NCI-H226 (cell line): ENCODE measurements around the gene ATAD5.
"Not testable (repeated sequence)": the region's sequence is repeated elsewhere in the genome, so short reads cannot be mapped to it uniquely, and the experiment has no call there.

Source experiments
- DNase-seq: peaks from one replicate; pipeline ENCODE4 v3.0.0-alpha.2; 2015

ATAD5 gene

DNA sequence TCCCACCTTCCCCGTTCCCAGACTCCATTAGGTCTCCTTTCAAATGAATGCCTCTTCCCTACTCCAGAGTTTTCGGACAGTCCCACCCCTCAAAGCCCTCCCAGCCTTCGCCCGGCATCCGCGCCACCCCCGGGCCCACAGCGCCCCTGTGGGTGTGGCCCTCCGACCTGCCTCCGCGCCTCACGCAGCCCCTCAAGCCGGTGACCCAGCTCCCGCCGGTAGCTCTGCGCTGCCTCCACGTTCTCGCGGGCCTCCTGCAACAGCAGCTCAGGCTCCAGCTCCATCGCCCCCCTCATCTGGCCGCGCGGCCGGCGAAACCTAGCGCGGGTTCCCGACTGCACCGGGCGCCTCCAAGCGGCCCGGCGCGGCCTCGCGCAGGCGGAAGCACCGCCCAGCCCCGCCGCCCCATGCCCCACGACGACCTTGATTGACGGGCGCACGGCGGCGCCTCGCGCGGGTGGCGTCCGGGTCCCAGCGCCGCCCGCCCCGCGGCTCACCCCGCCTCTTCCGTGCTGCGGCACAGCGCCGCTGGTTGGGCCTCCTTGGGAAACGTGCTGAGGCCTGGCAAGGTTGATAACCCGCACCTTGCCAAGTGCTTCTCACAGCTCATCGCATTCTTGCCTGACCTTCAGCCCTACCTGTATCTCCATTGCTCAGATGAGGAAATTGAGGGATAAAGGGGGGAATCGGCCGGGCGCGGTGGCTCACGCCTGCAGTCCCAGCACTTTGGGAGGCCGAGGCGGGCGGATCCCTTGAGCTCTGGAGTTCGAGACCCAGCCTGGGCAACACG, 7.2 kb upstream of the ATAD5 start, which contains the start of gene CRLF3:
Gene CRLF3, minus strand, starts transcription at position 337 of the 790 bp plus-strand sequence. Its CDS starts 41 bp downstream, at position 296.
- DNase-seq, result peak; percentile 89

DNA sequence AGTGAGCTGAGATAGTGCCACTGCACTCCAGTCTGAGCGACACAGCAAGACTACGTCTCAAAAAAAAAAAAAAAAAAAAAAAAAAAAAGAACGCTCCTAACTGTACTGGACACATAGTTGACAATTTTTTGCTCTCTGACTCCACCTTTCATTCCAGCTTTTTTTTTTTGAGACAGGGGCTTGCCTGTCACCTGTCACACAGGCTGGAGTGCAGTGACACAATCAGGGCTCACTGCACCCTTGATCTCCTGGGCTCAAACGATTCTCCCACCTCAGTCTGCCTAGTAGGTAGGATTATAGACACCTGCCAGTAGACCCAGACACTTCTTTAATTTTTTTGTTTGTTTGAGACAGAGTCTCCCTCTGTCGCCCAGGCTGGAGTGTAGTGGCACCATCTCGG, 4.7 kb upstream of the ATAD5 start:
- DNase-seq, result no peak

DNA sequence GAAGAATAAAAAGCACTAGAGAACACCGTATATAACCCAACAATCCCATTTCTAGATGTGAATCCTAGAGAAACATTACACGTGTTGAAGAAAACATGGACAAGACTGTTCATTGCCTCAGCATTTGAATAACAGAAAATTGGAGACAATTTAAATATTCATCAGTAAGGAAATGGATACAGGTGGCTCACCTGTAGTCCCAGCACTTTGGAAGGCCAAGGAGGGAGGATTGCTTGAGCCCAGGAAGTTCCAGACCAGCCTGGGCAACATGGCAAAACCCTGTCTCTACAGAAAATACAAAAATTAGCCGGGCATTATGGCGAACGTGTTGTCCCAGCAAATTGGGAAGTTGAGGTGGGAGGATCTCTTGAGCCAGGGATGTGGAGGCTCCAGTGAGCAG, 2.7 kb upstream of the ATAD5 start:
- no peak for DNase-seq

DNA sequence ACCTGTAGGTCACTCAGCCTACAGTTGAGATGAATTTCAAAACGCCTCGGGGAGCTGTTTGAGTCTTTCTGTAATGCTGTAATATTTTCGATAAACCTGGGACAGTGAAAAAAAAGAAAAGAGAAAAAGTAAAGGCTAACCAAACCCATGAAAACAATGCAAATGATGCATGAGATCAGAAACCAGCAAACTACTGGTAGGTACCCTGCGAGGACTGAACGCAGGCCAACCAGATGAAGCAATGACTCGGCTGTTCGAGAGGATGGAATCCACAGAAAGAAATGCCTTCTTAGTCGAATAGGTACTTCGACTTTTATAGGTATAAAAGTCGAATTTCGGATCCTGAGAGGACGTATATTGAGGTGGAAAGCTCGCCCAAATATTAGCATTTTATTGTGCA, 509 bp upstream of the ATAD5 start:
- no peak for DNase-seq

DNA sequence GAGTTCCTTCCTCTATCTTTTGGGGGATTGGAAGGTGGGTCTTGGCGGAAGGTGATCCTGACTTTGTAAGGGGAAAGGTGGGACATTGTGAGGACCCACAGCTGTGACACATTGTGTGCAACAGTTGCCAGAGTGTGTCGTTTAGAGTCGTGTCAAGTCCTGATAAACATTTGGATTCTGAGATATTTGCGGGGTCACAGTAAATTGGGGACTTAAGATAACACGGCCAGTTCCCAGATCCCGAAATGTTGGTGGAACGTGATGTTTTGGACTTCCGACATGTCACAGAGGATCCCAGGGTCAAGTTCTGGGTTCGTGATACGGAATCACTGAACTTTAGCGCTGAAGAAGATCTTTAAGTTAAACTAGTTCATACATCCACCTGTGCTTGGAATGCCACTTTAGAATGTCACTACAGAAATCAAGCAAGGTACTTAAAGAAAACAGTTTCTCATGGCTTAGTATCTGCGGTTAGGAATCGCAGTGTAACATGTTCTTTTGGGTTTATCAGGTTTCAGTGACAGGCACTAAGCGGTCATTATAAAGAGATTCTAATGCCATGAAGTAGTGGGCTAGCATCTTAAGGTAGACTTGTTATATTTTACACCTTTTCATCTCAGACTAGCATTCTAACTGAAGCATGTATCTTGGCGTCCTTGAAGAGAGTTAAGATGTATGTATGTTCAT, 815 bp downstream of the ATAD5 start:
- no peak for DNase-seq

DNA sequence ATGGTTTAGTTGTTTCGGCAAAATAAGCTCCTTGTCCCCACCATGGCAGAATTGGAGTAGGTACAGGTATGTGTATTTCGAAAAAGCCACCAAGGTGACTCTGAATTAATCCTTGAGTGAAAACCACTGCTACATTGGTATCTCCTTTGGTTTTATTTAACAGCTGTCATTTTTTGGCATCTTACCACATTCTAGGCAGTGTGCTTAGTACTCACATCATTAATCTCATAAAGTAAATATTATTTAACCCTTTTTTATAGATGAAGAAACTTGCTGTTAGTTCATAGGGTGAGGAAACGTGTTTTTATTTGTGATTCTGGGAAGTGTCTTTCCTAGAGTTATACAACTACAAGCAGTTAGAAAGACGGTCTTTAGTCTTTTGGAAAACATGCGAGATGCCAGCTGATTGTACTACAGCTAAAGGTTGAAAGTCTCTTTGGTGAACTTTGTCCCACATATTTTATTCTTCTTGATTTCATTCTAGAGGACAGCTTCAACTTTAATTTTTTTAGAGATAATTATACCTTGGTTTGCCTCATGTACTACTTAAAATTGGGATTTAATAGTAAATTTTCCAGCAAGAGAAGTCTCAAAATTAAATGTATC, 6.5 kb downstream of the ATAD5 start:
- no peak for DNase-seq

DNA sequence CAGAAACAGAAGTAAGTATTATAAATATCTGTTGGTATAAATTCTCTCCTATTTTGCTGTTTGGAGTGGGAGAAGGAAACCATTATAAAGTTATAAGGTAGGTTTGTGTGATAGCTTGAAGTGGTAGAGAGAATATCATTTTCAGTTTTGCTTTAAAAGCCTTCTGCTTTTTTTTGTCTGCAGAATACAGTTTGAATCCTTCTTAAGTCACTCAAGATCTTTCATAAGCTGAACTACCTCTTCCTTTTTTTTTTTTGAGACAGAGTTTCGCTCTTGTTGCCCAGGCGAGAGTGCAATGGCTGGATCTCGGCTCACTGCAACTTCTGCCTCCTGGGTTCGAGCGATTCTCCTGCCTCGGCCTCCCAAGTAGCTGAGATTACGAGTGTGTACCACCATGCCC, 9.0 kb downstream of the ATAD5 start:
- DNase-seq, result no peak

DNA sequence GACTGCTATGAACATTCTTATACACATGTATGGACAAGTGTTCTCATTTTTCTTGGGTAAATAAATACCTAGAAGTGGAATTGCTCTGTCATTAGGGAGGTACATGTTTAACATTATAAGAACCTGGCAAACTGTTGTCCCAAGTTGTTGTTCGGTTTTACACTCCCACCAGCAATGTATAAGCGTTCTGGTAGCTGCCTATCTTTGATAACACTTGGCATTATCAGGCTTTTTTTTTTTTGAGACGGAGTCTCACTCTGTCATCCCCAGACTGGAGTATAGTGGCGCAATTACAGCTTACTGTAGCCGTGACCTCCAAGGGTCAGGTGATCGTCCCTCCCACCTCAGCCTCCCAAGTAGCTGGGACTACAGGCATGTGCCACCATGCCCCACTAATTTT, 16.3 kb downstream of the ATAD5 start:
- DNase-seq, result no peak

DNA sequence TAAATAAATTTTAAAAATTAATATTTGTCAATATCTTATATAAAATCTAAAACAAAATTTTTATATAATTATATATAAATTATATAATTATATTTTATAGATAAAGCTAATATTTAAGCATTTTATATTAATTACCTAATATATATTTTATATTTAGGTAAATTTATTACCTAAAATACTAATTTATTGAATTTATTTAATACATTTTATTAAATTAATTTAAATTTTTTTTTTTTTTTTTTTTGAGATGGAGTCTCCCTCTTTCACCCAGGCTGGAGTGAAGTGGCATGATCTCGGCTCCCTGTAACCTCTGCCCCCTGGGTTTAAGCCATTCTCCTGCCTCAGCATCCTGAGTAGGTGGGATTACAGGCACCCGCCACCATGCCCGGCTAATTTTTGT, 22.4 kb downstream of the ATAD5 start:
- no peak for DNase-seq

DNA sequence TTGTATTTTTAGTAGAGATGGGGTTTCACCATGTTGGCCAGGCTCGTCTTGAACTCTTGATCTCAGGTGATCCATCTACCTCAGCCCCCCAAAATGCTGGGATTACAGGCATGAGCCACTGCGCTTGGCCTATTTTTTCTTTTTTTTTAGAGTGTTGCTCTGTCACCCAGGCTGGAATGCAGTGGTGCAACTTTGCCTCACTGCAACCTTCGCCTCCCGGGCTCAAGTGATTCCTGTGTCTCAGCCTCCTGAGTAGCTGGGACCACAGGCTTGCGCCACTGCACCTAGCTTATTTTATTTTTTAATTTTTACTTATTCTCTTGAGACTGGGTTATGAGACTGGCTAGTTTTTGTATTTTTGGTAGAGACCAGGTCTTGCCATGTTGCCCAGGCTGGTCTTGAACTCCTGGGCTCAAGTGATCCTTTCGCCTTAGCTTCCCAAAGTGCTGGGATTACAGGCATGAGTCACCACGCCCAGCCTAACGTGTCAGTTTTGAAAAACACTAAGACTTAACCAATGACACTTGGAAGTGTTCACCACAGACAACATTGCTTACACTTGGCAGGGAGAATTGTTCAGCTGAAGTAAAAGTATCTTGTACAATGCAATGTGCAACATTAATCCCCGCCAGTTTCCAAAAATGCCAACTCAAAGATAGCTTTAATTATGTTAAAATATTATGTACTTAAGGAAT, 26.9 kb downstream of the ATAD5 start:
- DNase-seq, result no peak

DNA sequence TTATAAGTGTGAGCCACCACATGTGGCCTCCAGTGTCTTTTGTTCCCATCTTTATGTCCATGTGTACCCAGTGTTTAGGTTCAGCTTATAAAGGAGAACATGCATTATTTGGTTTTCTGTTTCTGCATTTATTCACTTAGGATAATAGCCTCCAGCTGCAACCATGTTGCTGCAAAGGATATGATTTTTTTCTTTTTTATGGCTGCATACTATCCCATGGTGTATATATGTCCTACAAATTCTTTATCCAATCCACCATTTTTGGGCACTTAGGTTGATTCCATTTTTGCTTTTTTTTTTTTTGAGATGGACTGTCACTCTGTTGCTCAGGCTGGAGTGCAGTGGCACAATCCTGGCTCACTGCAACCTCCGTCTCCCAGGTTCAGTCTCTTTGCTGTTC, 32.9 kb downstream of the ATAD5 start:
- DNase-seq, result no peak

DNA sequence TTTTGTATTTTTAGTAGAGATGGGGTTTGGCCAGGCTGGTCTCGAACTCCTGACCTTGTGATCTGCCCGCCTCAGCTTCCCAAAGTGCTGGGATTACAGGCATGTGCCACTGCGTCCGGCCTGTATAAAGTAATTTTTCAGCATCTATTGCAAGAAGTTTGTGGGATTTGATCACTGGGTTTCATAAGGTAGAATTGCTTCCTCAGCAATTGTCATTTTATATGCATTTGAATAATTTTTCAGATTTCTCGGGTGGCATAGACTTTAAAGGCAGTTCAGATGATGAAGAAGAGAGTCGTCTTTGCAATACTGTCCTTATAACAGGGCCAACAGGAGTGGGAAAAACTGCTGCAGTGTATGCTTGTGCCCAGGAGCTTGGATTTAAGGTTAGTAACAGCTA, 37.2 kb downstream of the ATAD5 start:
- DNase-seq, result no peak

DNA sequence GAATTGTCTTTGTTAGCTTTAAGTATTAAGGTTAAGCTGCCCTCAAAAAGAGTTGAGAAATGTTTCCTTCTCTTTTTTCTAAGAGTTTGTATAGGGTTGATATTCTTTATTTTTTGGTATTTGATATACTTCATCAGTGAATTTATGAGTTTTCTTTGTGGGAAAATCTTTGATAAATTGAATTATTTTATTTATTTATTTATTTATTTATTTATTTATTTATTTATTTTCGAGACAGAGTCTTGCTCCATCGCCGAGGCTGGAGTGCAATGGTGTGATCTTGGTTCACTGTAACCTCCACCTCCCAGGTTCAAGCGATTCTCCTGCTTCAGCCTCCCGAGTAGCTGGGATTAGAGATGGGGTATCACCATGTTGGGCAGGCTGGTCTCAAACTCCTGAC, 54.4 kb downstream of the ATAD5 start:
- no peak for DNase-seq

DNA sequence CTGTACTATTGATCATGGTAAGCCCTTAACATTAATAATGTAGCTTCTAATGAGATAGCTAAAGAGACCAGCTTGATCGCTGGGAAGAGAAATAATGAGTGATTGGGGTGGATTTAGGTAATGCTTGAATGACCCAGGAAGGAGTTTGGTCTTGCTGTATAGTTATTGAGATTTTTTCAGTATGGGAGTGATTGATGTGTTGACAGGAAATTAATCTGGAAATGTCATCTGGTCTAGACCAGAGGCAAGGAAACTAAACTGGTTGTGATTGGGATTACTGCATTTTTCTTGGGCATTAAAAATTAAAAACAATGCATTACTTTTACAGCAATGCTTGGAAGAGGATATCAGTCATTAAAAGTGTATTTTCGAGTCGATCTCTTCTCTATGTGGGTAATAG, 62.5 kb downstream of the ATAD5 start:
- DNase-seq, result no peak

DNA sequence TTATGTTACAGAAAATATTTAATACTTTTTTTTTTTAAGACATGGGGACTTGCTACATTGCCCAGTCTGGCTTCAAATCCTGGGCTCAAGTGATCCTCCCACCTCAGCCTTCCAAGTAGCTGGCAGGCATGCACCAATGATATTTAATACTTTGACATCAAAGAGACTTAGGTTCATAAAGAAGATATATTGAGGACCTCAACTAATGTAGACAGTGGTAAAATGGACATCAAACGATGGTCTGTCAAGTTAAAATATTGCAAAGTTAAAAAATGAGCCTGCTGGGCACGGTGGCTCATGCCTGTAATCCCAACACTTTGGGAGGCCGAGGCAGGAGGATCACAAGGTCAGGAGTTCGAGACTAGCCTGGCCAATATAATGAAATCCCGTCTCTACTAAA, 65.5 kb downstream of the ATAD5 start:
- no peak for DNase-seq

DNA sequence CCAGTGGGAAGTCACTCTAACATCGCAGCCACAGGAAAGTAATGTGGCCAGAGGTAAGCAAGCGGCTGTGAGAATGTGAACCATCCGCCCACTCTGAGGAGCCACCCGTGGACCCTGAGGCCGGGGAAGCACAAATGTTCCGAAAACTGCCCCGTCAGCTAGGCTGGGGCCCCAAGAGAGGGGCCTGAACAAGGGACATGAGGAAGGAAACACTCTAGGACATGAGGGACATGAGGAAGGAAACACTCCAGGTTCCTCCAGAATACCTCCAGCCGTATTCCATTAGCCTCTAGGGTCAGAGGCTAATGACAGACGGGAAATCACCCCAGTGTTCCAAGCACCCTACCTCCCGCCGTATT, 74.0 kb downstream of the ATAD5 start:
- no peak for DNase-seq

DNA sequence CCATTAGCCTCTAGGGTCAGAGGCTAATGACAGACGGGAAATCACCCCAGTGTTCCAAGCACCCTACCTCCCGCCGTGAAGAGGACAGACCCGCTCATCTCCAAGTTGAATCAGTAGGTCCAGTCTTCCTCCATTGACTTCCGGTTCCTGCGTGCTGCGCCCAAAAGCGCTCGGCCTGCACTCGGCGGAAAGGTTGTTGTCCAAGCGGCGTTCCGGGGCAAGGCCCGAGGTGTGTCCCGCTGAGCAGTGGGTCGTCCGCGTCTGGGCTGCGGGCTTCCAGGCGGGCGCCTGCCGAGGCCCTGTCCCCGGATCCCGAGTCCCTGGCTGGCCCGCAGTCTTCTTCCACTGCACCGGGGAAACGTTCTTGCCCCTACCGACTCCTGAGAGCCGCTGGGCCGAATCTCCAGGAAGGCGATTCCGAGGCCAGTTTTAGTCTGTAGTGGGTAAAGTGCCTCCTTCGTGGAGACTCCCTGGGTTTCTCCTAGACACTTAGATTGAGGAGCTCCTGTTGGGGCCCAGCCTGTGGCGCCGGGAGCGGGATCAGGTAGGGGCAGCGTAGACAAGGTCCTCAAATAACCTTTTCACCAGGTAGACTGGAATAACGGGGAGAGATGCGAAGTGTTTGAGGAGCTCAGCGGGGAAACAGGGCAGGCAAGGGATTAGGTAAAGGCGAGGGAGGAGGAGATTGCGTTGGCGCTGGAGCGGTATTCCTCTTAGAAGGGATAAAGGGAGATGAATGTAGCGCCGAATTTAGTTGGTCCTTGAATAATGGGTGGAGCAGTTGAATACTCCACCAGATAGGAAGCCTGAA, 74.5 kb downstream of the ATAD5 start, which contains the start of gene TEFM:
Gene TEFM, minus strand, starts transcription at position 138 of the 811 bp plus-strand sequence. Its CDS starts 40 bp downstream, at position 98.
- DNase-seq, result peak; percentile 85

DNA sequence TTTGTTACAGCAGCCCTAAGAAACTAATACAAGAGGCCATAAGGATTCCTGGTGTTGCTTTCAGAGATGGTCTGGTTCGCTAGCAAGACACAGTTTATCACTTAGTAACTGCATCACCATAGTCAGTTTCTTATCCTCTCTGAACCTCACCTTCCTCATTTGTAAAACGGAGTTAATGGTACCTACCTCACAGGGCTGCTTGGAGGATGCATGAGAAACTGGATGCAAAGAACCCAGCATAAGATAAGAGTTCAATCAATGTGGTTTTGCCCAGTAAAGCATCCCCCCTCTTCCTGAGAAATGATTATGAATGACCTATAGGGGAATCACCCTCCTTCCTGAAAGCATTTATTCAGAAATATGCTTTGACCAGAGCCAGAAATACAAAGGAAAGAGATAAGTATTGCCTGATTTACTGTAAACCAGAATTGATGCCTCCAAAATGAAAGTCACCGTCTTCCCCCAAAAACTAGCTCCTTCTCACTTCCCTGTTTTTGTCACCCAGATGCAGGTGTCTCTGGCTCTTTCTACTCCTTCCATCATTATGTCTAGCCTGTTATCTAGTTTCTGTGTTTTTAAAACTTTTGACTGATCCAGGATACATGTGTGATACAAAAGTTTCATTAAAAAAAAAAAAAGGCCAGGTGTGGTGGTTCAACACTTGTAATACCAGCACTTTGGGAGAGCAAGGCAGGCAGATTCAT, 77.1 kb downstream of the ATAD5 start:
- DNase-seq, result no peak

DNA sequence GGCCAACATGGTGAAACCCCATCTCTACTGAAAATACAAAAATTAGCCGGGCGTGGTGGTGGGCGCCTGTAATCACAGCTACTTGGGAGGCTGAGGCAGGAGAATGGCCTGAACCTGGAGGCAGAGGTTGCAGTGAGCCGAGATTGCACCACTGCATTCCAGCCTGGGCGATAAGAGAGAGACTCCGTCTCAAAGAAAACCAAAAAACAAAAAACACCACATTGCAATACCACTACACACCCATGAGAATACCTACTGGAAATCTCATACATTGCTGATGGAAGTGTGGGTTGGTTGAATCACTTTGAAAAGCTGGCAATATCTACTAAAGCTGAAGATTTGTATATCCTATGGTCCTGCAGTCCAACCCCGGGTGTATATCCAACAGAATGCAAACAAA, 78.4 kb downstream of the ATAD5 start:
- DNase-seq, result not testable (repeated sequence)

DNA sequence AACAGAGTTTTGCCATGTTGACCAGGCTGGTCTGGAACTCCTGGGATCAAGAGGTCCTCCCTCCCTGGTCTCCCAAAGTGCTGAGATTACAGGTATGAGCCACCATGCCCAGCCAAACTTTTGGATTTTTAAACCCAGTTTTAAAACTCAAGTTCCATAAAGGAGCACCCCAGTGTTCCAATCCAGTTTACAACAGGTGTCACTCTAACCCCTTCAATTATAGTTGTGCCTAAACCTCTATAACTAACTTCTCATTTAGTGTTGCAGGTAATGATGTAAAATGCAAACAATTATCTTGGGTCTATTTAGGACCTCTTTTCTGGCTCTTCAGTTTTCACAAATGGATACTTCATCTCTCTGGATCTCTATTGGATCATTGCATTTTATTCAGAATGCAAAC, 82.2 kb downstream of the ATAD5 start:
- DNase-seq, result no peak

DNA sequence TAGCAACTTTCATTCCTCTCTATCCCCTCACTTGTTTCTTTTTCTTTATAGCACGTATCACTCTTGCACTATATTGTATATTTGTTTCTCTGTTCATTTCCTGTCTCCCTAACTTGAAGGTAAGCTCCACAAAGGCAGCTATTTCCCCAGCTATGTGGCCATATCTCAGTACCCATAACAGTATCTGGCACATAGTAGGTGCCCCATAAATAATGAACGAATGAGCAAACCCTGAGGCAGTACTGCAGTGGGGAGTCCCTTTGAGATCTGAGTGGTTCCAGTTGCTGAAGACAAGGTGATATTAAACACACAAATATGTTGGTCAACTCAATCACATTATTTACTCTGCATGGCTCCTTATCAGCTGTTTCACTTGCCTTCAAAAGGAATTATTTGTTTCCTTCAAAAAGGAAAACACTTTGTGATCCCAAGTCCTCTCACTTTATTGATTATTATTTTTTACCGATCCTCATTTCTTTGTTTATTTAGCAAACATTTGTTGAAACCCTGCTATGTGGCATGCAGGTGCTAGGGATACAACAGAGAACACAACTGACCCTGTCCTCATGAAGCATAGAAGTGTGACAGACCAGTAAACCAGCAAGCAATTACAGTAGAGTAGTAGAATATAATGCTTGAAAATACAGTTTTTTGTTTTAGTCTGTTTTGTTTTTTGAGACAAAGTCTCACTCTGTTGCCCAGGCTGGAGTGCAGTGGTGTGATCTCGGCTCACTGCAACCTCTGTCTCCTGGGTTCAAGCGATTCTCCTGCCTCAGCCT, 84.3 kb downstream of the ATAD5 start:
- no peak for DNase-seq
